ENCODE results near the gene TFAP2C.

GRCh38 chr20:56604673-56605072 is 24.4 kb upstream of the TFAP2C start:
- TF ChIP-seq CTCF (IDR thresholded peaks at IDR 0.05; ENCODE audit: low read length): no peak
- TF ChIP-seq EZH2 (IDR thresholded peaks at IDR 0.05; ENCODE audit: borderline replicate concordance, low read length): no peak

Measured in OCI-LY1 (cell line).